SHP77 treated with DMSO at 0.1 percent for 48 hours (cell line): ENCODE results near the gene VTI1A.
"Not testable (repeated sequence)": the region's sequence is repeated elsewhere in the genome, so short reads cannot be mapped to it uniquely, and the experiment has no call there.

Experiments used
- DNase-seq: peaks from one replicate; lab custom pipeline; 2025; lab: John Stamatoyannopoulos, UW

Gene VTI1A

DNA sequence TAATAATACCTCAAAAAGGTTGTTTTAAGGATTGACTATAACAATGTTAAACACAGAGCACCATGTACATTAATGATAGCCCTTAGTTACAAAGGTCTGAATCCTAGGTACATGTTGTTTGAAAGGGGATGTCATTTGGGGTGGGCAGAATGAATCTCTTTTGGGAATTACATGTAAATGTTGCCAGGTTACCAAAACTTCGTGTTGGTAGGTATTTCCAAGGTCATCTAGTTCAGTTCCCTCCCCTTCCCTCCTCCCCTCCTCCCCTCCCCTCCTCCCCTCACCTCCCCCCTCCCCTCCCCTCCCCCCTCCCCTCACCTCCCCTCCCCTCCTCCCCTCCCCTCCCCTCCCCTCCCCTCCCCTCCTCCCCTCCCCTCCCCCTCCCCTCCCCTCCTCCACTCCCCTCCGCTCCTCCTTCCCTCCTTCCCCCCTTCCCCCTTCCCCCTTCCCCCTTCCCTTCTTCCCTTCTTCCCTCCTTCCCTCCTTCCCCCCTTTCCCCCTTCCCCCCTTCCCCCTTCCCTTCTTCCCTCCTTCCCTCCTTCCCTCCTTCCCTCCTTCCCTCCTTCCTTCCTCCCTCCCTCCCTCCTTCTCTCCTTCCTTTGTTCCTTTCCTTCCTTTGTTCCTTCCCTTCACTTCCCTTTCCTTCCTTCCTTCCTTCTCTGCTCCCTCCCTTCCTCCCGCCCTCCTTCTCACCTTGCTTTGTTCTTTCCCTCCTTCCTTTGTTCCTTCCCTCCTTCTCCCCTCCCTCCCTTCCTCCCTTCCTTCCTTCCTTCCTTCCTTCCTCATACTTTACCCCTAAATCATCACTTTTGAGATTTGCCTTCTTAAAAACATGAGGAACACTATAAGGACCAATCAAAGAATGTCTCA lies 8.1 kb downstream of the VTI1A start:
- no peak for DNase-seq

DNA sequence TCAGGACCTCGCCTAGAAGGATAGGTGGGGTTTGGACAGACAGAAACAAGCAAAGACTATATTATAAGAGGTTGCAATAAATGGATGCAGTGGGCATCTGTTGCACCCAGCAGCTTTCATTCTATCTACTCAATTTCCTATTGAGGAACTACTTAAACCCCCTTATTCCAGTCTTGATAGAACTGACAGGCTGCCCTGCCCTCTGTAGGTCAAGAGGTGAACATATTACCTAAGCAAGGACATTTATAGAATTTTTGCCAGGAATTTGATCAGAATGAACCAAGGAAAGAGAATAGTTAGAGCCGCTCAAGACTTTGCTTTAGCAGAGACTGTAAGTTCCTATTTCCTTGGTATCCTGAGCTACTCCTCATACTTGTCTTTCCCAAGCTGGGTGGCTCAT lies 9.5 kb downstream of the VTI1A start:
- DNase-seq: no peak

DNA sequence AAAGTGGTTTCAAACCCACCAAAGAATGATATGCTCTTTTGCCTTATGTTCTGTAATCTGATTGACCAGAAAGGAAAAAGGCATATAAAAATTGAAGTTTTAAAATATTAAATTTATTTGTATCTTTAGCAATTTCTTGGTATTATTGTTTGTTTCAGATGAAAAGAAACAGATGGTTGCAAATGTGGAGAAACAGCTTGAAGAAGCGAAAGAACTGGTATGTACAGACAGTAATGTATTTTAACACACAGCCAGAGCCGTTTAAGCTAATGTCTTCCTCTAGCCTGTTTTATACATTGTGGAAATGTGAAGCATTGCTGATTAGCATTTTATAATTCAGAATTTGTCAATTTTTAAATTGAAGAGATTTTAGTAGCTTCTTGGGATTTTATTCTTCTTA lies 13.4 kb downstream of the VTI1A start:
- DNase-seq: no peak

DNA sequence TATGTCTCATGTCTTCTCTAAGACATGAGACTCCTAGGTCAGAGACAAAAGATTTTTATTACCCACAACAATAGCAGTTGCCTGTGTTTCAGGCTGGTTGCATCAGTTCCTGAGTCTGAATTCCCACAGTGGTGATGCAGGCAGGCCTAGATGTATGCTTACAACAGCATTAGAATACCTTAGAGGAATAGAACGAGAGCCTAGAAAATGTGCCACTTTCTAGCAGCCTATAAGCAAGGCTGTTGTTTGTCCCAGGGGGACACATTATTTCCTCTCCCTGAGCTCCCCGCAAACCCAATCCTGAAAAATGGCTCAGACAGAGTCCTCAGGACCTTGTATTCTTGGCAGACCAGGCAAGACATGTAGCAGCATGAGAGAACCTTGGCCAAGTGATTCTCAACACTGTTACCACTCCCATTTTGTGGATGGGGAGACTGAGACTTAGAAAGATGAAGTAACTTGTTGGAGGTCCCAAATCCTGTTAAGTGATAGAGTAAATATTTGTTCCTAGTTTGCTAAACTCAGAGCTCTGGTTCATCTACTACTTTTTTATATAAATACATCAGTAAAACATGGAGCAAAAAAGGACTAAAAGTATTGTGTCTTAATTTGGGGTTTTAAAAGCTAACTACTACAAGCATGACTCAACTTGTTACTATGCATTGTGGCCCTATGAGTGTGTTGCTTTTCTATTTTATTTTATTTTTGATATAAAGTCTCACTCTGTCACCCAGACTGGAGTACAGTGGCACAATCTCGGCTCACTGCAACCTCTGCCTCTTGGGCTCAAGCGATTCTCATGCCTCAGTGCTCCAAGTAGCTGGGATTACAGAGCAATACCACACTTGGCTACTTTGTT lies 14.2 kb downstream of the VTI1A start:
- DNase-seq: no peak

DNA sequence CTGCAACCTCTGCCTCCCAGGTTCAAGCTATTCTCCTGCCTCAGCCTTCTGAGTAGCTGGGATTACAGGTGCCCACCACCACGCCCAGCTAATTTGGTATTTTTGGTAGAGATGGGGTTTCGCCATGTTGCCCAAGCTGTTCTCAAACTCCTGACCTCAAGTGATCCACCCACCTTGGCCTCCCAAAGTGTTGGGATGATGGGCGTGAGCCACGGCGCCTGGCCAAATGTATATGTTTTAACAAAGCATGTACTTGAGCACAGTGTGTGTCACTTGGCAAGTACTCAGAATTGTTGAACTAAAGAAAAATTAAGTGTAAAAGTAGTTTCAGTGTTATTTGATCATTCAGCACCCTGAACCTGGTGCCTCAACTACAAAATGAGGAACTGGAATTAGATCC lies 17.1 kb downstream of the VTI1A start:
- not testable (repeated sequence) for DNase-seq

DNA sequence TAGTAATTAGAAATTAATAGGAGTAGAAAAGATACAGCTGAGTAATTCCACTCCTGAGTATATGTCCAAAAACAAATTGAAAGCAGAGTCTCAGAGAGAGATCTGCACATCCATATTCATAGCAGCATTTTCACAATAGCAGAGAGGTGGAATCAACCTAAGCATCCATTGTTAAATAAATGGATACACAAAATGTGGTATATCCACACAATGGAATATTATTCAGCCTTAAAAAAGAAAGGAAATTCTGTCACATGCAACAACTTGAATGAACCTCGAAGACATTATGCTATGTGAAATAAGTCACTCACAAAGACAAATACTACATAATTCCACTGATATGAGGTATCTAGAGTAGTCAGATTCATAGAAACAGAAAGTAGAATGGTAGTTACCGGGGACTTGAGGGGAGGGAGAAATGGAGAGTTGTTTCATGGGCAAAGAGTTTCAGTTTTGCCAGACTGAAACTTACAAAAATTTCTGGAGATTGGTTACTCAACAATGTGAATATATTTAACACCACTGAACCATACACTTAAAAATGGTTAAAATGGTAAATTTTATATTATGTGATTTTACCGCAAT lies 18.4 kb downstream of the VTI1A start:
- DNase-seq: no peak

DNA sequence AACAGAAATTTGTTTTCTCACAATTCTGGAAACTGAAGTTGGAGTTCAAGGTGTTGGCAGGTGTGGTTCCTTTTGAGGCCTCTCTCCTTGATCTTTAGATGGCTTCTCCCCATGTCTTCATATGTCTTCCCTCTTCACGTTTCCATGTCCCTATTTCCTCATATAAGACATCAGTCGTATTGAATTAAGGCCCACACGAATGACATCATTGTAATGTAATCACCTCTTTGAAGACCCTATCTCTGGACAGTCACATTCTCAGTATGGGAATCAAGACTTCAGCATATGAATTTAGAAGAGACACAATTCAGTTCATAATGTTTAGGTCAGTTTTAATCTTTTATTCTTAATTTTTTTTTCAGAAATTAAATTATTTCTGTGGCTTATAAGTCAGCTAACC lies 19.8 kb downstream of the VTI1A start:
- no peak for DNase-seq

DNA sequence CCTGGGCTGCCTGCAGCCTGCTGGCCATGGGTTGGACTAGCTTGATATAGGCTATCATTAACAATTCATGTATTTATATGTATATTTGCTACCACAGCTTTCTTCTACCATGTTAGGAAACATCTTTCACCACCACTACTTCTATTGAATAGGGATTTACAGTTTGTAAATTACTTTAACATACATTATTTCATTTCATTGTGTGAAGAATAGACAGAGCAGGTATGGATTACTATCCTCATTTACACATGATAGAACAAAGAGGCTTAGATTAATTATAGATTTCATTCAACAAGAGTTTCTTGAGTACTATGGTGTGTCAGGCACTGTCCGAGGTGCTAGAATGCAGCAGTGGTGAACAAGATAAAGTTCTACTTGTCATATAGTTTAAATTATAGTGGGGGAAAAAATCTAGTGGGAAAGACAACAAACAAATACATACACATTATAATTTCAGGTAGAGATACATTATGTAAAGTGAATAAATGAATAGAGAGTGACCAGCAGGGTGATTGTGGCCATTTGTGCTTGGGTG lies 20.6 kb downstream of the VTI1A start:
- no peak for DNase-seq

DNA sequence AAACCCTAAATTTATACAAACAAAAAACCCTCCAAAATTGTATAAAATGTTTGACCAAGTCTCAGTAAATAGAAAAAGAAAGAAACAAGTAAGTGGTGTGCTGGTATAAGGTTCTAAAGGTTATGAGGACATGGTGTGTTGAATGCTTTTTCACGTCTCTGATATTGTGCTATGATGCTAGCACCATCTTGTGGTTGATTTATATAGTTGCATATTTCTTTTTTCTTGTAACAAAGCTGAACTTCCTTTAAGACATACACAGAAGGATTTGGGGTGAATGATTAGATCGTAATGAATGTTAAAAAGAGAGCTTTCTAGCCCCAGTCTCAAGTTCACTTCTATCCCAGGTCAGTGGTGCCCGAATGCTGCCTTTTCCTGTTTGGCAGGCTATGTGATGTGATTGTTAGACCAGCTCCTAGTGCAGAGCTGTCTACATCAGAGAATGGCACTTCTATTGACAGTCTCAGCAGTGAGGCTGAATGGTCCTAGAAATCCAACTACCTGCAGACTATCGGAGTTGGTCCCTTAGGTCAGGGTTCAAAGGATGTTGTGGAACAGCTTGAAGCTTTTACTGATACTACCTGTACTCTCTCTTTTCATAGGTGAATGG lies 25.0 kb downstream of the VTI1A start:
- DNase-seq: peak; percentile 13

DNA sequence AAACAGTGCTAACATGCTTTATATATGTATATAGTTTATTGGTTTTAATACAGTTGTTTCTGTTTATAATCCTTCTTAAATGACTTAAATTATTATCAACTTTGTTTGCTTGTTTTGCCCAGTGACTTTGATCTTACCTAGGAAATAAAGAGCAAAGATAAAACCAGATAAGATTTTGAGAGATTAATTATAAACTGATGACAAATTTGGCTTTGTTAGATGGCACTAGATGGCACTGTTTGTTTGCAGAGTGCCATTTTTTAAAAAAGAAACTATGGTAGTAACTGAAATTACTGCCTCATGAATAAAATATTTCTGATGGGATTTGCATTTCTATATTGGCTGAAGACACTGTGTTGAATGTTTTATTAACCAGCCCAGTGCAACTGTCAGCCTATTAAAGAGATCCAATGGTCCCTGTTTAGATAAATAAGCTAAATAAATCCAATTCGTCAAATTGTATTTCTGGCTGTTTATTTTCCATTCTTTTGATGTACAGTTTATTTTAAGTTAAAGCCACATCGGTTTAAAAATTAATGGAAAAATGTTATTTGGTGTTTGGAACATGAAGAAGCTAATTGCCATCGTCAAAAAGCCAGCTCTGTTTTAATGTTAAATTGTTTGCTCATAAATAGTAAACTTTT lies 28.7 kb downstream of the VTI1A start:
- DNase-seq: no peak

DNA sequence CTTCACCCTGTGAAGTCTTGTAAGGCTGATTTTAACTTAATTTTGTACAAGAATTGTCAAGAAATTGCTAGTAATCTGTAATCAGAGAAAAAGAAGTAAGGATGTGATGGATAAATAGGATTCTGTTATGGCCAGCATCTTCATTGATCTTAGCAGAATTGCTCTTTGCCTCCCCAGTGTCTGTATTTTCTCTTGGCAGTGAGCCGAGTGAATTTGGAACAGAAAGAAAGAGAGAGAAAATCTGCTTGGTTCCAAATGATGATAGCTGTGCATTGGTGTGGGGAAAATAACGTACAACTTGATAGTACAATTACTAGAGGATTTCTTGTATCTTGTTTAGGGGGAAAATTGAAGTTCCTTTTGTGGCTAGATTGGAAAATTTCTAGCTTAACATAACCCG lies 34.6 kb downstream of the VTI1A start:
- DNase-seq: no peak

DNA sequence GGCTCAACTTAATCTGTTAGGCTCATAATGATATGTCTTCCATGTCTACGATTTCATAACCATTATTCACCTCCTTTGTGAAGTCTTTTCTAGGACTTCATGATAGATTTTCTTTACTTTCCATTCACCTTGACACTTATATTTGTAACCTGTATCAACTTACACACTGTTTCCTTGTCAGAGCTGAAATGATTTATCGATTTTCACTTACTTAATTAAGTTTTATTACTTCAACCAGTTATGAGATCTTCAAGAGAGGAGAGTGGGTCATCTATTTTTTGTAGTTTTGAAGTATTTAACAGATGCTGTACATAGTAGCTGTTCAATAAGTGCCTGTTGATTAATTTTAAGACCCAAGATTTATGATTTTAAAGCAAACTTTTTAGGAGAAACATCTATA lies 37.4 kb downstream of the VTI1A start:
- DNase-seq: no peak

DNA sequence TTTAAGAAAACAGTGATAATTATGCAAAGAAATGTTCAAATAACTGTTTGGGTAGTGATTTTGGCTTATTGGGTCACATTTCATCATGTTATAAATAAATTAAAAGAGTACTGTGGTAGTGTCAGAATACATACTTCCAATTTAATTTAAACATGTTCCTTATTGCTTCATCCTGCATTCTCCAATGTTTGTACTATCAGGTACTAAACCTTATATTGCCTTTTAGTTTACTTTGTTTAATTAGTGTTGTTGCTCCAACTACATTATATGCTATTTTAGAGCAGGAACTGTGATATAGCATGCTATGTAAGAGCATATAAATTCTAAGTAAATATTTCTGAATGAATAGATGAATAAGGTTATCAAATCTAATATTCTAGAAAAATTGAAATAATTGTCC lies 40.9 kb downstream of the VTI1A start:
- no peak for DNase-seq

DNA sequence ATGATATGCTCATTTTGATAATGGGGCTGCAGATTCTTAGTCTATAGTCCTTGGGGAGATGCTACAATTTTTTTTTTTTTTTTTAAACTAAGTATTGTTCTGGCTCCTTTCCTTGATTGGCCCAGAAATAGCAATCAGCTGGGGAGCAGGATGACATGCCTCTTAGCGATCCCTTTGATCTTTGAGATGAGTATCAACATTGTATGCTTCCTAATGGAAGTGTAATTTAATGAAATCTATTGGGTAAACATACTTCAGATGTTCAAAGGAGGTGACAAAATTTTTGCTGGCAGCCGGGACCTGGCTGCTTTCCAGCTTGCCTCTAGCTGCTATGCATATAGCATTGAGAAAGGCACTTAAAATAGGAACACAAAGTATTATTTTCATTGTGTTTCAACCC lies 43.5 kb downstream of the VTI1A start:
- DNase-seq: peak; percentile 66

DNA sequence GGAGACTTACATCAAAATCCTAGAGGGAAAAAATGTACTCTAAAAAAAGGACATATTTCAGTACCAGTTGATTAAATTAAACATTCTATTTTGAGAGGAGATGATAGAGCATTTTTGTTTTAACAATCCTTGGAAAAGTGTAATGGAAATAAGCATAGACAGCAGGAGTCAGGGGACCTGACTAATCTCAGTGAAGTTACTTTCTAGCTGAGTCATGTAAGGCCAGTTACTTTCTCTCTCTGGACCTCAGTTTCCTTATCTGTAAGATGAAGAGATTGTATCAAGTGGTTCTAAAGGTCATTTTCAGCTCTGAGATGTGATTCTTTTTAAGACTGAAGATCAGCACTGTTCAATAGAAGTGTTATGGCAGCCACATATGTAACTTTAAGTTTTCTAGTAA lies 44.1 kb downstream of the VTI1A start:
- DNase-seq: no peak

DNA sequence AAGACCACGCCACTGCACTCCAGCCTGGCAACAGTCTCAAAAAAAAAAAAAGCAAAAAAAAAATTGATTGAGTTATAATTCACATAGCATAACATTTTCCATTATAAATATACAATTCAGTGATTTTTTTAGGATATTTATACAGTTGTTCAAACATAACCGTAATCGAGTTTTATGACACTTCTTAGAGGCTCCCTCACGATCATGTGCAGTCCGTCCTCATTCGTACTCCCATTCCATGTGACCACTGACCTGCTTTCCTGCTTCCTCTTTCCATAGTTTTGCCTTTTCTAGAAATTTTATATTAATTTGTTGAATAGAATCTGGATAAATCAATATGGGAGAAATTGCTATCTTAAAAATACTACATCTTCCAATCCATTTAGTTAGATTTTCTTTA lies 45.7 kb downstream of the VTI1A start:
- no peak for DNase-seq

DNA sequence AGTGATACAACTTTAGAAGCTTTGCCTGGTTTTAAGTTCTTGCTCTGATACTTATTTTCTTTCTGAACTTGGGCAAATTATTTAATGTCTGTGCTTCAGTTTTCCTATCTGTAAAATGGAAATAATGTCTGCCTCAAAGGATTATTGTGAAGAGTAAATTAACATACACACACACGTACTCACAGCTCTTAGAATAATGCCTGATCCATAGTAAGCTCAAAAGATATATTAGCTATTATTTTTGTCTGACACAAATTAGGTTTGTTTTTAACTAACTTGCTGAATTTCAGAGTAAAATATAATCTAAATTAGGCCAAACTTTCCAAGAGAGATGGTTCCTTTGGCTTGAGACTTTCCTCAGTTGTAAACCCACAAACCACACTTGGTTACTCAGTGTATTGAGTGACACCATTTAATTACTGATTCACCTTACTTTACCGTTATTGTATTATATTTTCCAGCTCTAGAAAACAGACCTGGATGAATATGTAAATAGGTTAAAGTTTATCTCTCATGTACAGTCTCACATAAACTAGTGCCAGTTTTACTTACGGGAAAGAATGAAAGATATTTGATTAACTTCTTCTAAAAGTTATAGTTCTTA lies 50.4 kb downstream of the VTI1A start:
- no peak for DNase-seq

DNA sequence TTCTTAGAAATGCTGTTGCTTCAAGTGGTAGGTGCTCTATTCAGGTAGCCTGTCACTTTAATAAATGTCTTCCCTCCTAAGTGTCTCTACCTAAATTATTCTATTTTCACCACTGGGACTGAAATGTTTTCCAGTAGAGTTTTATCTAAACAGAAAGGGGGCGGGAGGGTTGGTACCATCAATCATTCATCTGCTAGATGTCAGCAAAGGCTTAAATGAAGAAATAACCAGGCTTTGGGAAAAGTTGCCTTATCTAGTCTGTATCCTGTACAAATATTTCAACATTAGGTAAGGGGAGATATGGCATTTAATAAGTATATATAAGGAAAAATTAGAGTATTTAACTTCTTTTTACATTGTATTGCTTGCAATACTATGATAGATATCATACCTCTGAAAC lies 51.8 kb downstream of the VTI1A start:
- no peak for DNase-seq

DNA sequence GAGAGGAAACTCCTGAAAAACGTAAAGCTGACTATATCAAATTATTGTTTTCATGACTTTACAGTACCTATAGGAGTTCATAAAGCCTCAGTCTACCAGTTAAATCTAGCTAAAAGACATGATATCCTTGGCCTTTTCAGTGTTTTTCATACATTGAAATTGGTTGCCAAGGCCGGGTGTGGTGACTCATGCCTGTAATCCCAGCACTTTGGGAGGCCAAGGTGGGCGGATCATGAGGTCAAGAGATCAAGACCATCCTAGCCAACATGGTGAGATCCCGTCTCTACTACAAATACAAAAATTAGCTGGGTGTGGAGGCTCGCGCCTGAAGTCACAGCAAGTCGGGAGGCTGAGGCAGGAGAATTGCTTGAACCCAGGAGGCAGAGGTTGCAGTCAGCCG lies 53.0 kb downstream of the VTI1A start:
- not testable (repeated sequence) for DNase-seq

DNA sequence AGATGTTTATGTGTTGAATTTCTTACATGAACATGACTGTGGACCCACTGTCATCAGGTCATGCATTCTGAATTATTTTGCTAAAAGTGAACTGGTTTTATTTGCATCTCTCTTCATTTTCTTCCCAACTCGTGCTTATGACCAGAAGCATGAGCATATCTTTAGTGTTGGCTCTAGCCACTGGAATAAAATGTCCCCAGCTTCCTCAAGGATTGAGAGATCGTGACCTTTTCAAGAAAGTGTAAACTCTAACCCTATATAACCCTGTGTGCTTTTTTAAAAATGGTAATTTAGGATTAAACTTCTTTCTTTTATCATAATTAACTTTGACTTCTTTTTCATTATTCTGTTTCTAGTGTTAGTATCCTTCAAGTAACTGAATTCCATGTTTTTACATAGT lies 55.5 kb downstream of the VTI1A start:
- DNase-seq: no peak

DNA sequence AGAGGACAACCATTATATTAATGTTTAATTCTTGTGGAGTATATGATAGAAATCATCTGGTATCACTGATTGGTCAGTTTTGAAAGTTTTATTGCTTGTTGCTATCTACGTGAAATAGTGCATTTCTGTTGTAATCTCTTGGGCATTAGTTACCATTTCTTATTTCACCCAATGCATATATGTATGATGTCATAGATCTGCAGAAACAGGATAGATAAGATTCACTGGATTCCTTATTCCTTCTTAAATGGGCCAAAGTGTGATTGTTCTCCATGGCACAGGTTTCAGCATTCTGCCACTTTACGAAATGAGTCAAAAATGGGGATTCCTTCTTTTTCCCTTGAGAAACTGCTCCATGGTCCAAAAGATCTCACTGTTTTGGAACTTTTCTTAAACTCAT lies 56.6 kb downstream of the VTI1A start:
- no peak for DNase-seq
